Activated T-cell treated with anti-CD3 and anti-CD28 coated beads, Interleukin-2, amount 50 U/mL, for 72 hours (primary cell): ENCODE results near the gene MED25. TPM values are rescaled to one million over a fixed set of nuclear protein-coding genes. Genes with fewer than 3 reads are reported as not detected.

Experiments used
- ATAC-seq, 2 donors: fragments of 150-1000 bp; cut with Tn5 transposase; replicated peaks in 1 of 2; 2 replicates each; pipeline ENCODE4 v1.10.0; 2021; ENCODE audit warnings: moderate library complexity in 2 of 2, mild to moderate bottlenecking in 1 of 2
- DNase-seq, 2 donors: peaks; one replicate each; pipeline ENCODE4 v3.0.0; 2021 to 2022; ENCODE audit warnings: mixed read lengths in 1 of 2
- H3K27ac Mint-ChIP-seq: one replicate; pipeline ENCODE4 v1.8.0; 2022; ENCODE audit warnings: mild to moderate bottlenecking, moderate library complexity, mixed read lengths
- H3K27me3 Mint-ChIP-seq: one replicate; pipeline ENCODE4 v1.8.0; 2022; ENCODE audit warnings: low read depth, mixed read lengths
- H3K36me3 Mint-ChIP-seq, 2 donors: one replicate each; pipeline ENCODE4 v1.8.0; 2022; ENCODE audit warnings: mixed read lengths in 2 of 2, mild to moderate bottlenecking in 1 of 2; ENCODE audit not compliant: insufficient read depth in 2 of 2
- H3K4me1 Mint-ChIP-seq: one replicate; pipeline ENCODE4 v1.8.0; 2022; ENCODE audit warnings: low read depth, mixed read lengths
- H3K4me3 Mint-ChIP-seq, 2 donors: one replicate each; pipeline ENCODE4 v1.8.0; 2022; ENCODE audit warnings: mild to moderate bottlenecking in 2 of 2, mixed read lengths in 2 of 2, moderate library complexity in 2 of 2
- H3K9me3 Mint-ChIP-seq, 2 donors: one replicate each; pipeline ENCODE4 v1.8.0; 2022; ENCODE audit warnings: mixed read lengths in 2 of 2
- total RNA-seq, 2 donors: library from RNA; stranded (reverse); gene quantifications; one replicate each; pipeline ENCODE4 v1.2.3, GENCODE V29; 2022

The MED25 gene
- total RNA-seq, 2 donors from 2014 or later: 47.0 to 50.2 TPM

GRCh38 chr19:49845414-49845813, 27.3 kb downstream of the MED25 start:
- H3K27ac Mint-ChIP-seq: no peak overlapping the region
- no peak overlapping the region for H3K4me3 Mint-ChIP-seq
- no peak for ATAC-seq
- peaks cover 10 to 12% of the 10 kb centered on the region in 2 donors for H3K36me3 Mint-ChIP-seq
- no peak for DNase-seq
- peaks cover 5% of the 10 kb centered on the region in 2 donors for H3K9me3 Mint-ChIP-seq
- H3K4me1 Mint-ChIP-seq: peaks cover 24% of the 10 kb centered on the region
- no peaks in the 10 kb centered on the region for H3K27me3 Mint-ChIP-seq

- ATAC-seq: no peak
- Mint-ChIP-seq H3K36me3 (peaks cover 10 to 12% of the 10 kb centered on the region in 2 donors), H3K27ac (no peak overlapping the region), H3K27me3 (no peaks in the 10 kb centered on the region), H3K4me3 (no peak overlapping the region), H3K4me1 (peaks cover 24% of the 10 kb centered on the region), H3K9me3 (peaks cover 5% of the 10 kb centered on the region in 2 donors)
- no peak for DNase-seq
Observed at GRCh38 chr19:49846408-49846807, 28.3 kb downstream of the MED25 start.

DNA sequence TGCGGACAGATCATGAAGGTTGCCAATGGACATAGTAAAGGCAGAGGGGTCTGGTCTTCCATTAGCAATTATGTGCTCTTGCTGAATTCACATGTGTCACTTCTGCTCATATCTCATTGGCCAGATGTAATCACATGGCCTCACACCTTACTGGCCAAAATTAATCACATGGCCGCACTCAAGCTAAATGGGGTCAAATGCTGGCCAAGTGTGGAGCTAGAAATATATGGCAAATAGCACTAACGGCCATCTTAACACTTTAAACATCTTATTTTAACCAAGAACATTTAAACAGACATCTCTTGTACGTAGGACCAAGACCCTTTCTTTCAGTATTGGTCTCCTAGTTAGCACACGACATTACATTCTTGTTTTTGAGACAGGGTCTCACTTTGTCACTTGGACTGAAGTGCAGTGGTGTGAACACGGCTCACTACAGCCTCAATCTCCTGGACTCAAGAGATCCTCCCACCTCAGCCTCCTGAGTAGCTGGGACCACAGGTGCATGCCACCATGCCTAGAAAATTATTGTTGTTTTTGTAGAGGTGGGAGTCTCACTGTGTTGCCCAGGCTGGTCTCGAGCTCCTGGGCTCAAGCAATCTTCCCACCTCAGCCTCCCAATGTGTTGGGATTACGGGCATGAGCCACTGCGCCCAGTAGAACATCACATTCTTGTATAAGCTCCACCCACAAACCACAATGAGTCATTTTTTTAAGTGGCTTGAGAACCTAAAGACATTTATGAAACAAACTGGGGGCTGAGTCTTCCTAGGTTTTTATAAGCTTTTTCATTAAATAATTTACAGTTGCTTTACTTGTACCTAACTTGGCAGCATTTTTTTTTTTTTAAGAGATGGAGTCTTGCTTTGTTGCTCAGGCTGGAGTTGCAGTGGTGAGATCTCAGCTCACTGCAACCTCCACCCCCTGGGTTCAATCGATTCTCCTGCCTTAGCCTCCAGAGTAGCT, 29.9 kb downstream of the MED25 start:
- ATAC-seq: no peak
- Mint-ChIP-seq H3K27me3 (no peaks in the 10 kb centered on the region), H3K4me3 (peak overlapping the region; percentile 40 to 45), H3K4me1 (peaks cover 36% of the 10 kb centered on the region), H3K36me3 (peaks cover 10 to 12% of the 10 kb centered on the region in 2 donors), H3K27ac (no peak overlapping the region), H3K9me3 (peaks cover 5% of the 10 kb centered on the region in 2 donors)
- no peak for DNase-seq

DNA sequence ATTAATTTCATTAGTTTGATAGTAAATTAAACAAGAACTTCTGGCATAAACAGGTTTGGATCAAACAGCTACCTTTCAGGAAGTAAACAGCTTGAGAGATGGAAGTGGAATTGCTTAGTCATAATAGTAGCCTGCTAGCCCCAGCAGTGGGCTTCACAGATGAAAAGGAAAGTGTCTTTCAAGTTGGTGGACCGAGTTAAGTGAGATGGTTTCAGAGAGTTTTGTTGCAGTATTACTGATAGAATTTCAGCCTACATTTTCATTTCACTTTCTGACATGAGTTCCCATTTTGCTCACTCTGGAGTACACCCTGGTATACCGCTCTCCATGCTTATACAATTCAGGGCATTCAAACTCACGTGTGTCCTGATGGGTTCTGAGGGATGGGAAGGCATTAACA, 30.8 kb downstream of the MED25 start:
- peaks cover 10 to 12% of the 10 kb centered on the region in 2 donors for H3K36me3 Mint-ChIP-seq
- peaks cover 5% of the 10 kb centered on the region in 2 donors for H3K9me3 Mint-ChIP-seq
- DNase-seq (no peak), ATAC-seq (no peak)
- peaks cover 46% of the 10 kb centered on the region for H3K4me1 Mint-ChIP-seq
- peak overlapping the region; percentile 62 for H3K27ac Mint-ChIP-seq
- H3K4me3 Mint-ChIP-seq: peak overlapping the region; percentile 45 to 70
- H3K27me3 Mint-ChIP-seq: no peaks in the 10 kb centered on the region

- peak overlapping the region; percentile 62 for H3K27ac Mint-ChIP-seq
- DNase-seq: no peak
Observed at GRCh38 chr19:49849433-49850220, 31.5 kb downstream of the MED25 start.

GRCh38 chr19:49850221-49850486, 32.1 kb downstream of the MED25 start:
- Mint-ChIP-seq H3K36me3 (peaks cover 10 to 12% of the 10 kb centered on the region in 2 donors), H3K4me3 (peak overlapping the region; percentile 86 to 87), H3K4me1 (peaks cover 47% of the 10 kb centered on the region), H3K27ac (peak overlapping the region; percentile 92), H3K9me3 (peaks cover 5% of the 10 kb centered on the region in 2 donors), H3K27me3 (no peaks in the 10 kb centered on the region)
- DNase-seq: no peak
- no peak for ATAC-seq

More at GRCh38 chr19:49849433-49850220, 31.5 kb downstream of the MED25 start:
- H3K27me3 Mint-ChIP-seq: no peaks in the 10 kb centered on the region
- H3K4me1 Mint-ChIP-seq: peaks cover 47% of the 10 kb centered on the region
- ATAC-seq: no peak
- H3K4me3 Mint-ChIP-seq: peak overlapping the region; percentile 86 to 87
- peaks cover 10 to 12% of the 10 kb centered on the region in 2 donors for H3K36me3 Mint-ChIP-seq
- peaks cover 5% of the 10 kb centered on the region in 2 donors for H3K9me3 Mint-ChIP-seq

DNA sequence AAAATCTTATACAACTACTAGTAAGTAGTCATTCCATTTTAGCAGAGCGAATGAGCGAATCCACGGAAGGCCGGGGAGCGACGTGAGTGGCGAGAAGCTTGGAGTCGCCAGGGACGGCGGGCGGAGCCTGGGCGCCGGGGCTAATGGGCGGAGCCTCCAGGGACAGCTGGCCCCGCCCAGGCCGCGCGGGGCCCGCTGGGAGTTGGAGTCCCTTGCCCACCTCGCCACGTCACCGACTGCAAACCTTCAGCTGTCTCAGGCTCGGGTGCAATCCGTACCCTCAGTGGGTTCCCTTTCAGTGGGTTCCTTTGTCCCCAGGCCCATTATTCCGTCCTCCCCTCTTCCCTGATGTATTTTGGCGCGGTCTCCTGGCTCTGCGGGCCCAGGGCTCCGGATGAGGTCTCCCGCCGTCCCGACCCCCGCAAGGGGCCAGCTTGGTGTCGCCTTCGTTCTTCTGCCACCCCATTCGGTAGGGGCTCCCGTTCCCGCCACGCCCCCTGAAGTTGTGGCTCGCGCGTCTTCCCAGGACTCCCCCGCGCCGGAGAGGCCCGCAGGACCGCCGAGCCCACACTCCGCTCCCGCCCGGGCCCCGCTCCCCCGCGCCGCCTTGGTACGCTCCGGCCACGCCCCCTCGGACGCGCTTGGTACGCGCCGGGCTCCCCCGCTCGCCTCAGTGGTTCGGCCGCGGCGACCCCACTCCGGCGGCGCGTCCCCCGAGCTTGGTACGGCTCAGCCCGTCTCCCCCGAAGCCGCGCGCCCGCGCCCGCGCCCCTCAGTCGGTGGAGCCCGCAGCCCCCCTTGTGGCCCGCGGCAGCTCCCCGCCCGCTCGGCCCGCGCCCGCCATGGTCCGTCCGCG, 32.6 kb downstream of the MED25 start, which contains the start of gene PTOV1:
Gene PTOV1 (plus strand): TSS at position 673 of the 856 bp plus-strand sequence.
- ATAC-seq: peak; percentile 88 to 89
- peaks cover 10 to 12% of the 10 kb centered on the region in 2 donors for H3K36me3 Mint-ChIP-seq
- H3K4me1 Mint-ChIP-seq: peaks cover 47% of the 10 kb centered on the region
- H3K27ac Mint-ChIP-seq: peak within 1 kb of the TSS; percentile 92
- H3K27me3 Mint-ChIP-seq: no peaks in the 10 kb centered on the region
- DNase-seq: peak; percentile 92 to 94
- peak within 1 kb of the TSS; percentile 86 to 87 for H3K4me3 Mint-ChIP-seq
- H3K9me3 Mint-ChIP-seq: peaks cover 5% of the 10 kb centered on the region in 2 donors

DNA sequence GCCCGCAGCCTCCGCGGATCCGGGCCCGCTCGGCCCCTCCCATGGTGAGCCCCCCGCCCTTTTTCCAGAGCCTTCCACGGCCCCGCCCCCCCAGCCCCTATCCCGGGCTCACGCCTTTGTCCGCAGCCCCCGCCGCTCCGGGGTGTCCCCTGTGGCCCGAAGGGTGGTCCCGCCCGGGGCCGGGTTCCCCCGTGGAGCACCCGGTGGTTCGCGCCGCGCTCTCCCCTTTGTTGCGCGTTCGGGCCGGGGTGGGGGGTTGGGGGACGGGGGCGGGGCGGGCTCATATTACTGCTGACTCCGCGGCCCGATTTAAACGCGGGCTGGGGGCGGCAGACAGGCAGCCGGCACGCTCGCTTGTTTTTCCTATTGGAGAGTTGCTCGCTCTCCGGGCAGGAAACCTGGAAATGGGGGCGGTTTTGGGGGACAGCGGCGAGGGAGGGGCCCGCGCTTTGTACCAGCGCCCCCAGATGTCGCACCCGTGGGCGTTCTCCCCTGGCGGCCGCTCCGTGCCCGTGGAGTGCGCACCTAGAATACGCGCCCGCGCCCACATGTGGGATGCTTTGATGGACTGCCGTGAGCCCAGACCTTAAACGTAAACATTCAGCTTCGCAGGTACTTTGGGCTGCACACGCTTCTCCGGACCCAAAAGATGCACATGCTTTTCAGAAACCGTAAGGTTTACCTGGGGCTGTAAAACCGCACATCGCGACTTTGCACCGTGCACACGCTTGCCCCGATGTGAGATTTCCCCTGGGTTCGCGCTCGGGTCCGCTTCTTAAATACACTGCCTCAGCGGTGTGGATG, 33.6 kb downstream of the MED25 start:
- Mint-ChIP-seq H3K36me3 (peaks cover 10 to 12% of the 10 kb centered on the region in 2 donors), H3K27ac (peak overlapping the region; percentile 49), H3K4me3 (peak overlapping the region; percentile 77 to 86), H3K27me3 (no peaks in the 10 kb centered on the region), H3K4me1 (peaks cover 47% of the 10 kb centered on the region), H3K9me3 (peaks cover 5% of the 10 kb centered on the region in 2 donors)
- peak; percentile 38 to 45 for DNase-seq
- peak in 1 of 2 donors; percentile 8 for ATAC-seq

DNA sequence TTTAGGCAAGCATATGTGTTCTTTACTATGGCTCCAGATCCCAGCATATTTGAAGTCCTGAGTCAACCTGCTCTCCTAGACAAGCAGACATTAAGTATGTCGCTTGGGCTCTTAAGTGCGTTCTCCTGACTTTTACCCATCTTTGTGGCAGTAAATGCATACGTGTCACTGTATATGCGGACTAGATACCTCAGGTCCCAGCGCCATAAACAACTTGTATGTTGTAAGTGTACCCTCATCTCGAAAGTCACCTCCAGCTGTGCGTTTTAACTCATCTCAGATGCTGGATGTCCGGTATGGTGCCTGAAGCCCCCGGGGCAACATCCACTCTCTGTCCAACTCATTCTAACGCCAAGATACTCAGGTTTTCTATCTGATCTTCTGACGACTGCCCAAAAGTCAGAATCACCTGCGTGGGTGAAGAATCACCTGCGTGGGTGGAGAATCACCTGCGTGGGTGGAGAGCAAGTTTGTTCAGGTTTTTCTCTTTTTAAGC, 34.6 kb downstream of the MED25 start:
- Mint-ChIP-seq H3K27me3 (no peaks in the 10 kb centered on the region), H3K36me3 (peaks cover 12% of the 10 kb centered on the region in 2 donors), H3K4me1 (peaks cover 47% of the 10 kb centered on the region), H3K27ac (peak overlapping the region; percentile 49), H3K9me3 (peaks cover 5% of the 10 kb centered on the region in 2 donors), H3K4me3 (peak overlapping the region; percentile 77 to 86)
- ATAC-seq (no peak), DNase-seq (no peak)

DNA sequence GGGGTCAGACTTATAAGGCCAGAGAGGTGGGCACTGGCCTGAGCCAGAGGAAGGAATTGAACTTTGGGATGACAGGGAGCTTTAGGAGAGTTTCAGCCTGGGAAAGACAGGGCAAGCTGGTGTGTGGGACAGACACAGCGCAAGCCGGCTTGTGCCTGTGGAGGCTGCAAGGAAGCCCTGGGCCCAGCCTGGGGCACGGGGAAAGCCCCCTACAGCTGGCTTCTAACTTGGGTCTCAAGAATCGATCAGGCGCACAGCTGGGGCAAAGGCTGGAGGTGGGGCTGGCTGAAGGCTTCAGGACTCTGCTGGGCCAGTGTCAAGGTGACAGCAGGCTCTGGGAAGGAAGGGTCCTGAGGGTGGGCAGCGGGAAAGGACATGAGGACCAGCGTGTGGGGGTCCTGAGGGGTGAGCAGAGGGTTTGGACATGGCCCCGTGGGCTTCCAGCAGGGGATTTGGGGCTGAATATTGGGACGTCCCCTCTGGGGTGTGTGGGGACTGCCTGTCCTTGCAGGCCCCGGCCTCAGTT, 35.8 kb downstream of the MED25 start:
- H3K36me3 Mint-ChIP-seq: peaks cover 9 to 10% of the 10 kb centered on the region in 2 donors
- H3K9me3 Mint-ChIP-seq: peaks cover 4% of the 10 kb centered on the region in 2 donors
- no peak for DNase-seq
- peaks cover 35% of the 10 kb centered on the region for H3K4me1 Mint-ChIP-seq
- no peak overlapping the region for H3K27ac Mint-ChIP-seq
- H3K27me3 Mint-ChIP-seq: no peaks in the 10 kb centered on the region
- ATAC-seq: no peak
- no peak overlapping the region for H3K4me3 Mint-ChIP-seq

- ATAC-seq (no peak), DNase-seq (no peak)
- H3K27me3 Mint-ChIP-seq: no peaks in the 10 kb centered on the region
- H3K36me3 Mint-ChIP-seq: peaks cover 6 to 7% of the 10 kb centered on the region in 2 donors
- no peaks in the 10 kb centered on the region for H3K9me3 Mint-ChIP-seq
- no peak overlapping the region for H3K27ac Mint-ChIP-seq
- H3K4me3 Mint-ChIP-seq: no peak overlapping the region
- H3K4me1 Mint-ChIP-seq: peaks cover 30% of the 10 kb centered on the region
Observed at GRCh38 chr19:49854378-49855263, 36.5 kb downstream of the MED25 start.
